Bone marrow (tissue), 2 donors: ENCODE data around the gene MORC3.

ENCODE experiments used
- DNase-seq, 2 donors: peaks; one replicate each; lab custom pipeline; 2025; lab: John Stamatoyannopoulos, UW

Gene MORC3

DNA sequence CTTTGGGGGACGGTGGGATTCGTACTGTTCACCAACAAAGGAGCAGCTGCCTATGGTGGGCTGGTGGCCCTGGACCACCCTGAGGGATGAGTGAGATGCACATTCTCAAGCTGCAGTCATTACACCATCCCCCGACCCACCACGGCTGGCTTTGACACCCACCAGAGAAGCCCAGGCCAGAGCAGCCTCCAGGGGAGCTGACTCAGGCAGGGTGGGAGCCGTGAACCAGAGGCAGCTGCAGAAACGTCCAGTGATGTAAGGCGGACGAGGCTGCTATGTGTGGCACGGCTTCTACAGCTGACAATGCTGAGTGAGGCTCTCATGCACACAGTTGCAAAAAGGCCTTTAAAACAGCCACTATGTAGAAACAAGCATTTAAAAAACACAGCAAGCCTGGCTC, 105.3 kb downstream of the MORC3 start:
- DNase-seq = no peak
